PFSK-1 (cell line): ENCODE measurements around the gene TRAIP.
A peak's percentile ranks its signal among the peaks of the same experiment; 100 is the strongest.

Experiments used
- FOXP2 ChIP-seq: optimal IDR thresholded peaks from 2 replicates; pipeline ENCODE3; 2011; ENCODE audit warnings: borderline replicate concordance, control low read depth, inconsistent platforms; ENCODE audit not compliant: insufficient read depth; ENCODE audit errors: extremely low read length, extremely low read depth
- POLR2AphosphoS5 ChIP-seq: IDR thresholded peaks from 2 replicates; pipeline ENCODE4 v1.6.1; 2012; ENCODE audit warnings: low read depth, mild to moderate bottlenecking, control low read depth, low read length, moderate library complexity
- SIN3A ChIP-seq: IDR thresholded peaks from 2 replicates; pipeline ENCODE4 v1.6.1; 2012; ENCODE audit warnings: mild to moderate bottlenecking, low read length, moderate library complexity, borderline replicate concordance; ENCODE audit not compliant: insufficient read depth
- TAF1 ChIP-seq: IDR thresholded peaks from 2 replicates; pipeline ENCODE4 v1.6.1; 2012; ENCODE audit warnings: low read length, control low read depth, borderline replicate concordance; ENCODE audit not compliant: insufficient read depth
- TF ChIP-seq, protein P1 (sequence below), 2 experiments: IDR thresholded peaks; 2 replicates each; pipeline versions ENCODE4 v1.6.1 to v1.8.0; 2011 to 2012; ENCODE audit warnings: low read depth in 2 of 2, low read length in 2 of 2, control low read depth in 1 of 2, inconsistent platforms in 1 of 2, mild to moderate bottlenecking in 1 of 2, moderate library complexity in 1 of 2; ENCODE audit not compliant: insufficient read depth in 1 of 2

TRAIP gene

DNA sequence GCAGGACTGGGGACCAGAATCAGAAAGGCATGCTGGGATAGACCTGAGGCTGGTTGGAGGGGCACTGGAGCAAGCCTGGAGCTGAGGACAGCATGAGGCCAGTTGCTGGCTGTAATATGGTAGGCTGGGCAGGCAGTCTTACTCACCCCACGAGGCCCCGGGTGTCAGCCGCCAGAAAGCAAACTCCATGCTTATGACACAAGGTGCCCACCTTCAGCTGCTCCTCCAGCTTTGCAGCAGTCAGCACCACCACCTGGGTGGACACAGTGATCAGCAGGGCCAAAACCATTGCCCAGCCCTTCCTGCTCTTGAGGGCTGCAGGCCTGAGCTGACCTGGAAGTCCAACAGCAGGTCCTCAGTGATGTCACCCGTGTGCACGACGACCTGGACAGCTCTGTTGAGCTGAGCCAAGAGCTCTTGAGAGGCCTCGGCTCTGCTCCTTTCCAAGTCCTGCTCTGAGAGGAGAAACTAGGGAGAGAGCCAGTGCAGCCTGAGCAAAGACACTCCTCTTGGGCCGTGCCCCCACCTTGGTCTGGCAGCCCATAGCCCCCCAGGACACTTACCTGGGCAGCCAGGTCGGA is 43.4 kb downstream of the TRAIP start:
- TF ChIP-seq SIN3A (no peak), TAF1 (no peak), FOXP2 (no peak), POLR2AphosphoS5 (no peak)
- TF ChIP-seq, protein P1, sequence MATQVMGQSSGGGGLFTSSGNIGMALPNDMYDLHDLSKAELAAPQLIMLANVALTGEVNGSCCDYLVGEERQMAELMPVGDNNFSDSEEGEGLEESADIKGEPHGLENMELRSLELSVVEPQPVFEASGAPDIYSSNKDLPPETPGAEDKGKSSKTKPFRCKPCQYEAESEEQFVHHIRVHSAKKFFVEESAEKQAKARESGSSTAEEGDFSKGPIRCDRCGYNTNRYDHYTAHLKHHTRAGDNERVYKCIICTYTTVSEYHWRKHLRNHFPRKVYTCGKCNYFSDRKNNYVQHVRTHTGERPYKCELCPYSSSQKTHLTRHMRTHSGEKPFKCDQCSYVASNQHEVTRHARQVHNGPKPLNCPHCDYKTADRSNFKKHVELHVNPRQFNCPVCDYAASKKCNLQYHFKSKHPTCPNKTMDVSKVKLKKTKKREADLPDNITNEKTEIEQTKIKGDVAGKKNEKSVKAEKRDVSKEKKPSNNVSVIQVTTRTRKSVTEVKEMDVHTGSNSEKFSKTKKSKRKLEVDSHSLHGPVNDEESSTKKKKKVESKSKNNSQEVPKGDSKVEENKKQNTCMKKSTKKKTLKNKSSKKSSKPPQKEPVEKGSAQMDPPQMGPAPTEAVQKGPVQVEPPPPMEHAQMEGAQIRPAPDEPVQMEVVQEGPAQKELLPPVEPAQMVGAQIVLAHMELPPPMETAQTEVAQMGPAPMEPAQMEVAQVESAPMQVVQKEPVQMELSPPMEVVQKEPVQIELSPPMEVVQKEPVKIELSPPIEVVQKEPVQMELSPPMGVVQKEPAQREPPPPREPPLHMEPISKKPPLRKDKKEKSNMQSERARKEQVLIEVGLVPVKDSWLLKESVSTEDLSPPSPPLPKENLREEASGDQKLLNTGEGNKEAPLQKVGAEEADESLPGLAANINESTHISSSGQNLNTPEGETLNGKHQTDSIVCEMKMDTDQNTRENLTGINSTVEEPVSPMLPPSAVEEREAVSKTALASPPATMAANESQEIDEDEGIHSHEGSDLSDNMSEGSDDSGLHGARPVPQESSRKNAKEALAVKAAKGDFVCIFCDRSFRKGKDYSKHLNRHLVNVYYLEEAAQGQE (IDR thresholded peaks at IDR 0.05; ENCODE audit: insufficient read depth in 1 of 2, low read depth in 2 of 2, low read length in 2 of 2) = no peak

DNA sequence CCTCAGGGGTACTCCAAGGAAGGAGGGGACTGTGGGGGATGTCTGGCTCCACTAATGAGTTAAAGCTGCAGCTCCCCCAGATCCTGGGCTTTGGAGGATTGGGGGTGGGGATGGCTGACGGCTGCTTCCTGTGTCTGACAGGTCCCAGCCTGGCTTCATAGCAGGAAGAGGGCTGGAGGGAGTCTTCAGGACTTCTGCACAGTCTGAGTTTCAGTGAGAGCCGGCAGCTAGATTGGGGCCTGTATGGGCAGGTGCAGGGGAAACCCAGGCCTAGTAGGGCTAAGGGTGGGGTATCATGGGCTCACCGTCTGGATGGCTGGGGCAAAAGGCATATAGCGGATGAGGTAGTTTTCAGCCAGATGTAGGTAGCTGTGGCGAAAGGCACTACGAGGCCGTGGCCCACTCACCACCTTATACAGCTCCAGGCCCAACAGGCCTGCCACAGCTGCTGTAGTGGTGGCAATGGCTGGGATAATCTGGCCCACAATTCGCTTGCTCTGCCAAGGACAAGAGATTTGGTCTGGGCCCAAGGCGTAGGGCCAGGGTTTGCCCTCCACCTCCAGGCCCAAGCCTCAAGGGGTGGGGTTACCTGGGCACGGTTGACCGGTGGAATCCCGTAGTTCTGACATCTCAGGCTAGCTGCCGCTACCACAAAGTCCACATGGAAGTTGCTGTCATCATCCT is 48.8 kb downstream of the TRAIP start:
- TF ChIP-seq FOXP2 (no peak), POLR2AphosphoS5 (no peak; the same call in 1 of the 2 replicates), TAF1 (no peak), SIN3A (no peak)
- TF ChIP-seq, protein P1 (IDR thresholded peaks at IDR 0.05; ENCODE audit: insufficient read depth in 1 of 2, low read depth in 2 of 2, low read length in 2 of 2) = no peak

DNA sequence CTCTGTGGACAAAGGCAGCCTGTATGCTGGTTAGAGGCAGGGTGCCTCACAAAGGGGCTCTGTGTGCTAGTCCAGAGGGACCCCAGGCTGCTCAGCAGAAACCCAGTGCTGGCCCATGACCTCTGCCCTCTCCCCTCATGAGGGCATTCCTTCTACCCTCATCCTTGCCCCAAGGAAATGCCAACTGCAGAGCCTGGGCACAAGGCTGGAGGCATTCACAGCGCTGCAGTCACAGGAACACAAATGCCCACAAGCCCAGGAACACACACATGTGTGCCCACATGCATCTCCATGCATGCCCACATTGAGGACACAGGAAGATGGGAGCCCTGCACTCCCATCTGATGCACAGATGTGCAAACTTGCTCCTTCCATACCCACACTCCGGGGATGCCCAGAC is 49.5 kb downstream of the TRAIP start:
- TF ChIP-seq TAF1 (no peak), POLR2AphosphoS5 (no peak), FOXP2 (no peak), SIN3A (no peak)
- TF ChIP-seq, protein P1 (IDR thresholded peaks at IDR 0.05; ENCODE audit: insufficient read depth in 1 of 2, low read depth in 2 of 2, low read length in 2 of 2) = no peak

DNA sequence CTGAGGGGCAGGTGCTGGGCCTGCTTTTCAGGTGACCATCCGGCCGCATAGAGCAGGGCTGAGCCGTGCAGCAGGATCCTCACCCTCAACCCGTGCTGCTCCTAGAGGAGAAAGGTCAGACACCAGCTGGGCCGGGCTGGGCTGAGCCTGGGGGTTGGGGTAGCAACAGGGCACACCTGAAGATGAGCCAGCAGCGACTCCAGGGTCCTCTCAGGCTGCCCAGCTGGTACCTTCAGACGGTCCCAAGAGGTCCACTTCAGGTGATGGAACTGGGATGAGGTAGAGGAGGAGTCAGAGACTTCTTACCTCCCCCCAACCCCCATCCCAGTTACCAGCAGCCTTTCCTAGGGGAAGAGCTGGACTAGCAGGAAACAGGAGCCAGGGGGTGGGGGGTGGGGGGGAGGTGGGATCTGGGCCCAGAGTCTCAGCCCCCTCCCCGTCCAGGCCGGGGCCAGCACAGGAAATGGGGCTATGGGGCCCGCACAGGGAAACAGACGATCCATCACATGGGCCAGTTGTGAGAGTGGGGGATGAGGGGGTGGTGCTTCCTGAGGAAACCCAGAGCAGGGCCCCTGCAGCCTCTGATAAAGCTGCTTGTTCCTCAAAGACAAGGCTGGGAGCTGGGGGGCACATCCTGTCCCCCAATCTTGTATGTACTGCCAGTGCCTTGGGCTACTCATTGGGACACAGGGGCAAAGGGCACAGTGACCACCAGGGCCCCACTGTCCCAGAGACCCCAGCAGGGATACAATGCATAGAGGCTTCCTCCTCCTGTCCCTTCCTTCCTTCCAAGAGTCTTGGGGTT is 50.3 kb downstream of the TRAIP start:
- peak; percentile 22; the same call in 1 of the 2 replicates for TF ChIP-seq POLR2AphosphoS5
- TF ChIP-seq FOXP2 = no peak

DNA sequence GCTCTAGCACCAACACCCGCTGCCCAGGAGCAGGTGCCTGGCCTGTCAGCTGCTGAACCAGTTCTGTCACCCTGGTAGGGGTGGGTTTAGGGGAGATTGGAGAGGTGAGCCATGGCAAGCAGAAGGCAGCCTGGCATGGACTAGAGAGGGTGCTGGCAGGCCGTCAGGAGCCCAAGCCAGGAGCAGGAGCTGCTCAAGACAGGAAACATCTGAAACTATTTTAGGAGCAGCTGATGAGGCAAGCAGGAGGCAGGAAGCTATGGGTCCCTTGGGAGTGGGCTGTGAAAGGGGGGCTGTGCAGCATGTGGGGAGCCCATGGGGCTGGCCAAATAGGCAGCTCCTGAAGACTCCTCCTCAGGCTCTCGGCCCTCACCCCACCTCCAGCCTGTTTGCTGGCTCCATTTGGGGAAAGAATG is 51.0 kb downstream of the TRAIP start:
- no peak for TF ChIP-seq FOXP2
- TF ChIP-seq, protein P1 (IDR thresholded peaks at IDR 0.05; ENCODE audit: insufficient read depth in 1 of 2, low read depth in 2 of 2, low read length in 2 of 2) = no peak
- TF ChIP-seq POLR2AphosphoS5 = peak; percentile 17; the same call in 1 of the 2 replicates
- TF ChIP-seq TAF1 = no peak
- no peak for TF ChIP-seq SIN3A
